ENCODE data around the gene TMEM167B. TPM values are rescaled to one million over a fixed set of nuclear protein-coding genes. Genes with fewer than 3 reads are reported as not detected.

TMEM167B gene
- total and polyA plus RNA-seq, 3 donors from 2014 or later: 34.6 to 47.0 (median 37.3) TPM

DNA sequence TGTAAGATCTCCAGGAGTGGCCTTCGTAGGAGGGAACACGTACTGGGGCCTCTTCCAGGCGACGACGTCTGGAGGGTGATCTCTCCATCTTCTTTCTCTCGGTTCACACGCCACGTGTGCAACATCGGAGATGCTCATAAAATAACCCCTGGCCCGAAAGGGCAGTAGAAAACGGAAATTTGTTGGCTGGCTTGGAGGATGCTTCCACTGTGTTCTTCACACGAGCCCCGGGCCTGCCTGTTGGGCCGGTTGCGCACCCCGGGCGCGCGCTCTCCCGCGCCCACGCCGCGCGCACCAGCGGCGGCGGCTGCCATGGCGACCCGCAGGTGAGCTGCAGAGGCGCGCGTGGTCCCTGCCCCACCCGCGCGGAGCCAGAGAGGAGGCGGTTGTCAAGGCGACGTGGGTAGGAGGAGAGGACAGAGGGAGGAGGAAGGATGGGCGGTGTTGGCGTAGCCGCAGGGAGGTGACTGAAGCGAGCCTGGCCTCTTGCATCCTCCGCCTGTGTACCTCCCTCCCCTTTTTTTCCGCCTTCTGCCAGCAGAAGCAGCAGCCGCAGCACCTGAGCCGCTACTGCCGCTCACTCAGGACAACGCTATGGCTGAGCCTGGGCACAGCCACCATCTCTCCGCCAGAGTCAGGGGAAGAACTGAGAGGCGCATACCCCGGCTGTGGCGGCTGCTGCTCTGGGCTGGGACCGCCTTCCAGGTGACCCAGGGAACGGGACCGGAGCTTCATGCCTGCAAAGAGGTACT lies 23.2 kb downstream of the TMEM167B start, which contains the start of gene ELAPOR1:
Gene ELAPOR1 (plus strand): TSS at position 526 of the 752 bp plus-strand sequence. CDS start 69 bp downstream, at position 595.
- H3K27ac ChIP-seq: no peak within 1 kb of the TSS
- no peaks in the 10 kb centered on the region for H3K9me3 ChIP-seq
- TF ChIP-seq POLR2A (IDR thresholded peaks at IDR 0.05): no peak
- TF ChIP-seq, protein P1, sequence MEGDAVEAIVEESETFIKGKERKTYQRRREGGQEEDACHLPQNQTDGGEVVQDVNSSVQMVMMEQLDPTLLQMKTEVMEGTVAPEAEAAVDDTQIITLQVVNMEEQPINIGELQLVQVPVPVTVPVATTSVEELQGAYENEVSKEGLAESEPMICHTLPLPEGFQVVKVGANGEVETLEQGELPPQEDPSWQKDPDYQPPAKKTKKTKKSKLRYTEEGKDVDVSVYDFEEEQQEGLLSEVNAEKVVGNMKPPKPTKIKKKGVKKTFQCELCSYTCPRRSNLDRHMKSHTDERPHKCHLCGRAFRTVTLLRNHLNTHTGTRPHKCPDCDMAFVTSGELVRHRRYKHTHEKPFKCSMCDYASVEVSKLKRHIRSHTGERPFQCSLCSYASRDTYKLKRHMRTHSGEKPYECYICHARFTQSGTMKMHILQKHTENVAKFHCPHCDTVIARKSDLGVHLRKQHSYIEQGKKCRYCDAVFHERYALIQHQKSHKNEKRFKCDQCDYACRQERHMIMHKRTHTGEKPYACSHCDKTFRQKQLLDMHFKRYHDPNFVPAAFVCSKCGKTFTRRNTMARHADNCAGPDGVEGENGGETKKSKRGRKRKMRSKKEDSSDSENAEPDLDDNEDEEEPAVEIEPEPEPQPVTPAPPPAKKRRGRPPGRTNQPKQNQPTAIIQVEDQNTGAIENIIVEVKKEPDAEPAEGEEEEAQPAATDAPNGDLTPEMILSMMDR (IDR thresholded peaks at IDR 0.05): no peak
- H3K36me3 ChIP-seq (ENCODE audit: low read depth, missing control alignments): no peaks in the 10 kb centered on the region
- intact Hi-C loops (cut with DNase I; ENCODE audit: low total_unique reads): no loop called here
- H3K4me3 ChIP-seq: peak within 1 kb of the TSS; percentile 31 to 50
- 3 to 4% methylated on average over 41 to 56 of the region's 56 CpGs for WGBS, 2 donors
- H3K27me3 ChIP-seq: no peaks in the 10 kb centered on the region
- peak; percentile 70 for DNase-seq
- peaks cover 12% of the 10 kb centered on the region for H3K4me1 ChIP-seq

DNA sequence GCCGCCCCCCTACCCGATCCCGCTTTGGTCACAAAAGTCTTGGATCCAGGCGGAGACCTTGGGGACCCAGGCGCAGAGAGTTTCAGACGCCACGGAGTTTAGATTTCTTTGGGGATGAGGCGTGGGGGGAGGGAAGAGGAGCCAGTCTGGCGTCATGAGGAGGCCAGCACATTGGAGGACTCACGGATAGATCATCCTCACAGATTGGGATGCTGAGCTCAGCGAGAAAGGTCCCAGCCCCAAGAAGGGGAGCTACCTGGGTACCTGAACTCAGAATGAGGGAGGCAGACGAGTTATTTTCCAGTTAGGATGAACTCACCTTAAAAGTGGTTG lies 23.7 kb downstream of the TMEM167B start:
- no peaks in the 10 kb centered on the region for H3K9me3 ChIP-seq
- peaks cover 12% of the 10 kb centered on the region for H3K4me1 ChIP-seq
- H3K36me3 ChIP-seq (ENCODE audit: low read depth, missing control alignments): no peaks in the 10 kb centered on the region
- intact Hi-C loops (cut with DNase I; ENCODE audit: low total_unique reads): no loop called here
- TF ChIP-seq, protein P1 (IDR thresholded peaks at IDR 0.05): no peak
- TF ChIP-seq POLR2A (IDR thresholded peaks at IDR 0.05): no peak
- WGBS, 2 donors: 28 to 30% methylated on average over 5 to 12 of the region's 12 CpGs
- DNase-seq: no peak
- H3K4me3 ChIP-seq: peak overlapping the region; percentile 31 to 50
- H3K27ac ChIP-seq: no peak overlapping the region
- no peaks in the 10 kb centered on the region for H3K27me3 ChIP-seq

GRCh38 chr1:109115685-109116084 lies 25.1 kb downstream of the TMEM167B start:
- Histone ChIP-seq H3K4me3 (no peak overlapping the region), H3K27ac (no peak overlapping the region), H3K36me3 (ENCODE audit: low read depth, missing control alignments) (no peaks in the 10 kb centered on the region), H3K9me3 (no peaks in the 10 kb centered on the region), H3K4me1 (peaks cover 12% of the 10 kb centered on the region), H3K27me3 (no peaks in the 10 kb centered on the region)
- WGBS, 2 donors: 89 to 99% methylated on average over 2 of the region's 2 CpGs
- TF ChIP-seq POLR2A (IDR thresholded peaks at IDR 0.05): no peak
- TF ChIP-seq, protein P1 (IDR thresholded peaks at IDR 0.05): no peak
- no peak for DNase-seq
- intact Hi-C loops (cut with DNase I; ENCODE audit: low total_unique reads): no loop called here

DNA sequence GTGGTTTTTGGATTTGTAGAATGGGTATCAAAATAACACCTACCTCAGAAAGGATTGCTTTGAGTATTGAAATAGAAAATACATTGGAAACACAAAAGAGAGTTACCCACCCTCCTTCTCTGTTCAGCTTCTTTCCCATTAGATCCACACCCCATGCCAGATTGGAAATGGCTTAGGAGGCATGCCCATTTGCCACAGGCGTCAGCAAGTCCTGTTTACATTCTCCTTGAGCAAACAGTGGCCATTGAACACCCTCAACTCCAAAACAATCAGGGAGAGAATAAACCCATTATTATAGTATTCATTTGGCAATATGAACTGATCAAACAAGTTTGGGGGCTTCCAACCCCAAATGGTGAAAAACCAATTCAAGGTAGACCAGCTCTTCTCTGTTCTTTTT lies 25.7 kb downstream of the TMEM167B start:
- no peak for DNase-seq
- intact Hi-C loops (cut with DNase I; ENCODE audit: low total_unique reads): no loop called here
- 94 to 100% methylated on average over 1 of the region's 1 CpG for WGBS, 2 donors

More for the DNA sequence above, 25.7 kb downstream of the TMEM167B start:
- Histone ChIP-seq H3K4me1 (peaks cover 12% of the 10 kb centered on the region), H3K27me3 (no peaks in the 10 kb centered on the region), H3K36me3 (ENCODE audit: low read depth, missing control alignments) (no peaks in the 10 kb centered on the region), H3K27ac (no peak overlapping the region), H3K4me3 (no peak overlapping the region), H3K9me3 (no peaks in the 10 kb centered on the region)
- no peak for TF ChIP-seq POLR2A (IDR thresholded peaks at IDR 0.05)
- TF ChIP-seq, protein P1 (IDR thresholded peaks at IDR 0.05): no peak

Measured in testis (tissue), 3 donors.